ENCODE measurements around the gene FAM184B.

DNA sequence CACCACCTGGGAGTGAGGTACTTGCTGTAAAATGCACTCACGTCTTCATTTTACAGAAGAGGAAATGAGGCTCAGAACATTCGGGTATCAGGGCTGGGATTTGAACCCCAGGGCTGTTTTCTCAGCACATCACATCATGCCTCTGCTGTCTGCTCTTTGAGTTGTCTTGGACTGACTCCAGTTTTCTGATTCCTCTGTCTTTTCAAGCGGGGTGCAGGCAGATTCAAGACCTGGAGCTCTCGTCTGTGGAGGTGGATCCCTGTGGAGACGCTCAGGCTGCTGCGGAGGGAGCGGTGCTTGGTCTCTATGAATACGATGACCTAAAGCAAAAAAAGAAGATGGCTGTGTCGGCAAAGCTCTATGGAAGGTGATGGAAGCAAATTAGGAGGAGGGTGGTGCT is 198.1 kb downstream of the FAM184B start:
- TF ChIP-seq, protein P1, sequence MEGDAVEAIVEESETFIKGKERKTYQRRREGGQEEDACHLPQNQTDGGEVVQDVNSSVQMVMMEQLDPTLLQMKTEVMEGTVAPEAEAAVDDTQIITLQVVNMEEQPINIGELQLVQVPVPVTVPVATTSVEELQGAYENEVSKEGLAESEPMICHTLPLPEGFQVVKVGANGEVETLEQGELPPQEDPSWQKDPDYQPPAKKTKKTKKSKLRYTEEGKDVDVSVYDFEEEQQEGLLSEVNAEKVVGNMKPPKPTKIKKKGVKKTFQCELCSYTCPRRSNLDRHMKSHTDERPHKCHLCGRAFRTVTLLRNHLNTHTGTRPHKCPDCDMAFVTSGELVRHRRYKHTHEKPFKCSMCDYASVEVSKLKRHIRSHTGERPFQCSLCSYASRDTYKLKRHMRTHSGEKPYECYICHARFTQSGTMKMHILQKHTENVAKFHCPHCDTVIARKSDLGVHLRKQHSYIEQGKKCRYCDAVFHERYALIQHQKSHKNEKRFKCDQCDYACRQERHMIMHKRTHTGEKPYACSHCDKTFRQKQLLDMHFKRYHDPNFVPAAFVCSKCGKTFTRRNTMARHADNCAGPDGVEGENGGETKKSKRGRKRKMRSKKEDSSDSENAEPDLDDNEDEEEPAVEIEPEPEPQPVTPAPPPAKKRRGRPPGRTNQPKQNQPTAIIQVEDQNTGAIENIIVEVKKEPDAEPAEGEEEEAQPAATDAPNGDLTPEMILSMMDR (conservative IDR thresholded peaks at IDR 0.05; ENCODE audit: low read length) = no peak
- no peak for TF ChIP-seq EZH2phosphoT487 (IDR thresholded peaks at IDR 0.05; ENCODE audit: borderline replicate concordance)
